Activated CD8-positive, alpha-beta T cell treated with anti-CD3 and anti-CD28 coated beads for 36 hours (primary cell): Measurements from ENCODE around the gene MAST2. TPM values are rescaled to one million over a fixed set of nuclear protein-coding genes. Genes with fewer than 3 reads are reported as not detected.

Experiments used
- ATAC-seq: fragments of 200-7000 bp; cut with Tn5 transposase; one replicate; pipeline ENCODE4 v1.10.0; 2021; ENCODE audit warnings: mild to moderate bottlenecking, moderate library complexity
- CTCF ChIA-PET: fragments of 350-600 bp; sonication (Branson Sonifier 250); formaldehyde crosslinking; loops from one replicate; lab custom pipeline; 2021; ENCODE audit warnings: antibody characterized with exemption; lab: Charles Lee
- POLR2A ChIA-PET: fragments of 350-600 bp; sonication (Branson Sonifier 250); formaldehyde crosslinking; loops from one replicate; lab custom pipeline; 2021; ENCODE audit warnings: antibody characterized with exemption; lab: Charles Lee
- DNase-seq: peaks from one replicate; pipeline ENCODE4 v3.0.0-alpha.2; 2020
- H3K27ac Mint-ChIP-seq: one replicate; pipeline ENCODE4 v1.8.0; 2021; ENCODE audit warnings: mild to moderate bottlenecking, mixed read lengths
- H3K27me3 Mint-ChIP-seq: one replicate; pipeline ENCODE4 v1.8.0; 2021; ENCODE audit warnings: mixed read lengths
- H3K36me3 Mint-ChIP-seq: one replicate; pipeline ENCODE4 v1.8.0; 2021; ENCODE audit warnings: low read depth, mixed read lengths
- H3K4me1 Mint-ChIP-seq: one replicate; pipeline ENCODE4 v1.8.0; 2021; ENCODE audit warnings: low read depth, mixed read lengths
- H3K4me3 Mint-ChIP-seq: one replicate; pipeline ENCODE4 v1.8.0; 2021; ENCODE audit warnings: mild to moderate bottlenecking, moderate library complexity, mixed read lengths
- H3K9me3 Mint-ChIP-seq: one replicate; pipeline ENCODE4 v1.8.0; 2021; ENCODE audit warnings: mixed read lengths
- CTCF ChIP-seq: fragments of 200-600 bp; IDR thresholded peaks from one replicate; pipeline ENCODE4 v1.8.0; 2022; ENCODE audit warnings: antibody characterized with exemption, mild to moderate bottlenecking
- intact Hi-C: fragments of 100-400 bp; cut with micrococcal nuclease; formaldehyde crosslinking; loops from one replicate; pipeline ENCODE4 v1.10.0; 2022
- total RNA-seq, 2 experiments: library from RNA; stranded (reverse); gene quantifications; one replicate each; pipeline ENCODE4 v1.2.3, GENCODE V29; 2021

The MAST2 gene
- total RNA-seq, 2 experiments from 2014 or later, result 18.2 to 19.5 TPM

DNA sequence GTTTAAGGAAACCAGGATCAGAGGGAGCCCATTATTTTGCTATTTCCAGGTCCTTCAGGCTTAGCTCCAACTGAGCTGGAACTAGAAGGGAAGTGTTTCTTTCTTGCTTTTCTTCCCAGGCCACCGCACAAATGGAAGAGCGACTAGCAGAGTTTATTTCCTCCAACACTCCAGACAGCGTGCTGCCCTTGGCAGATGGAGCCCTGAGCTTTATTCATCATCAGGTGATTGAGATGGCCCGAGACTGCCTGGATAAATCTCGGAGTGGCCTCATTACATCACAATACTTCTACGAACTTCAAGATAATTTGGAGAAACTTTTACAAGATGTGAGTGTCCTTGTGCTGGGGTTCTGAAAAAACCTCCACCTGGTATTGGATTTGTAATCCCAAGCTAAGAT is 207.2 kb downstream of the MAST2 start:
- intact Hi-C loops, result no loop called here
- POLR2A ChIA-PET, result no interaction called here
- Mint-ChIP-seq H3K27me3 (no peaks in the 10 kb centered on the region), H3K36me3 (peaks cover 16% of the 10 kb centered on the region), H3K4me3 (no peak overlapping the region), H3K27ac (no peak overlapping the region), H3K9me3 (no peaks in the 10 kb centered on the region), H3K4me1 (no peaks in the 10 kb centered on the region)
- ATAC-seq (no peak), DNase-seq (no peak)
- TF ChIP-seq CTCF, result no peak
- CTCF ChIA-PET, result interaction anchor here (1.3 to 2.0 kb wide), 2 partner anchors 14 to 213 kb away, joined by 3 to 6 read pairs; no protein-coding TSS in a partner anchor

GRCh38 chr1:46011121-46011695 is 207.8 kb downstream of the MAST2 start:
- ChIA-PET CTCF (interaction anchor here (1.3 to 2.0 kb wide), 2 partner anchors 14 to 212 kb away, joined by 3 to 6 read pairs; no protein-coding TSS in a partner anchor), POLR2A (no interaction called here)
- Mint-ChIP-seq H3K4me3 (no peak overlapping the region), H3K4me1 (no peaks in the 10 kb centered on the region), H3K27me3 (no peaks in the 10 kb centered on the region), H3K9me3 (no peaks in the 10 kb centered on the region), H3K27ac (no peak overlapping the region), H3K36me3 (peaks cover 16% of the 10 kb centered on the region)
- ATAC-seq (no peak), DNase-seq (no peak)
- TF ChIP-seq CTCF, result no peak
- intact Hi-C loops, result no loop called here

- ChIA-PET POLR2A (no interaction called here), CTCF (interaction anchor here (2.0 kb wide), 1 partner anchor 211 kb away, joined by 6 read pairs; no protein-coding TSS in a partner anchor)
- no peak for TF ChIP-seq CTCF
- H3K27ac Mint-ChIP-seq, result no peak overlapping the region
- no peaks in the 10 kb centered on the region for H3K4me1 Mint-ChIP-seq
- intact Hi-C loops, result no loop called here
- H3K36me3 Mint-ChIP-seq, result peaks cover 16% of the 10 kb centered on the region
- H3K9me3 Mint-ChIP-seq, result no peaks in the 10 kb centered on the region
- DNase-seq (no peak), ATAC-seq (no peak)
- H3K27me3 Mint-ChIP-seq, result no peaks in the 10 kb centered on the region
- no peak overlapping the region for H3K4me3 Mint-ChIP-seq
Observed at GRCh38 chr1:46012236-46012635, 208.8 kb downstream of the MAST2 start.

- intact Hi-C loops, result no loop called here
- Mint-ChIP-seq H3K27me3 (no peaks in the 10 kb centered on the region), H3K4me3 (no peak overlapping the region), H3K27ac (no peak overlapping the region), H3K4me1 (no peaks in the 10 kb centered on the region), H3K36me3 (peaks cover 9% of the 10 kb centered on the region), H3K9me3 (no peaks in the 10 kb centered on the region)
- ChIA-PET POLR2A (no interaction called here), CTCF (no interaction called here)
- DNase-seq, result no peak
- TF ChIP-seq CTCF, result no peak
- ATAC-seq, result no peak
Observed at GRCh38 chr1:46013581-46013980, 210.2 kb downstream of the MAST2 start.

DNA sequence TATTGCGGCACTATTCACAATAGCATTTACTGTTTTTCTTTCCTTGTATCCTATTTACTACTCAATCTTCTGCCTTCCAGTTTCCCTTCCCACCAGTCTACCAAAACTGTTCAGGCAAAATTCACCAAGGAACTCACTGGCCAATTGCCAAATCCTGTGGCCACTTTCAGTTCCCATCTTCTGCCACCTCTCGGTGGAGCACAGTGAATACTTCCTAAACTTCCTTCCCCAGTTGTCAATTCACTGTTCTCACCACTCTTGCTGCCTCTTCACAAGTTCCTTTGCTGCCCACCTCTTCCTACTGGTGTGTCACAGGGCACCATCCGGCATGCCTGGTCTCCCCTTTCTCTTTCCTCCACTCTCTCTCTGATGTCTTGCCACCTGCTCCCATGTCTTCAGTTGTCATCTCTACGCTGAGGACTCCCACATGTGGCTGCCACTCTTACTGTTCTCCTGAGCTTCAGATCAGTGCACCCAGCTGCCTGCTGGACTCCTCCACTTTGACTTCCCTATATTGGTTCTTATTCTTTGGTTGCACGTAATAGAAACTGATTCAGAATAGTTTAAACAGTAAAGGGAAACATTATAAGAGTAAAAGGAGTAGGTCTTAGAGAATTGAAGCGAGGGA is 214.6 kb downstream of the MAST2 start:
- TF ChIP-seq CTCF, result no peak
- intact Hi-C loops, result no loop called here
- Mint-ChIP-seq H3K4me3 (no peak overlapping the region), H3K27me3 (no peaks in the 10 kb centered on the region), H3K4me1 (no peaks in the 10 kb centered on the region), H3K27ac (no peak overlapping the region), H3K9me3 (no peaks in the 10 kb centered on the region), H3K36me3 (peaks cover 4% of the 10 kb centered on the region)
- CTCF ChIA-PET, result no interaction called here
- DNase-seq (no peak), ATAC-seq (no peak)
- POLR2A ChIA-PET, result no interaction called here
